SJSA1 (cell line): ENCODE data around the gene RGS4. TPM values are rescaled to one million over a fixed set of nuclear protein-coding genes. Genes with fewer than 3 reads are reported as not detected.
"Not testable (repeated sequence)": the region's sequence is repeated elsewhere in the genome, so short reads cannot be mapped to it uniquely, and the experiment has no call there.

Experiments
- DNase-seq, 2 experiments: peaks; one replicate each; pipeline ENCODE4 v3.0.0-alpha.2; 2015 to 2020; ENCODE audit warnings: low spot score in 2 of 2, low read depth in 1 of 2
- H3K27ac ChIP-seq: fragments of 250-450 bp; sonication (Bioruptor Pico); 2 replicates; pipeline ENCODE4 v1.5.1; 2020; ENCODE audit warnings: mild to moderate bottlenecking, moderate library complexity
- H3K27me3 ChIP-seq: fragments of 250-450 bp; sonication (Bioruptor Pico); replicated peaks from 2 replicates; pipeline ENCODE4 v1.5.1; 2020; ENCODE audit warnings: mild to moderate bottlenecking, moderate library complexity
- H3K36me3 ChIP-seq: fragments of 250-450 bp; sonication (Bioruptor Pico); 2 replicates; pipeline ENCODE4 v1.5.1; 2020; ENCODE audit warnings: mild to moderate bottlenecking
- H3K4me1 ChIP-seq: fragments of 250-450 bp; sonication (Bioruptor Pico); replicated peaks from 2 replicates; pipeline ENCODE4 v1.6.1; 2021; ENCODE audit warnings: mild to moderate bottlenecking
- H3K4me3 ChIP-seq: fragments of 250-450 bp; sonication (Bioruptor Pico); 2 replicates; pipeline ENCODE4 v1.5.1; 2020; ENCODE audit warnings: mild to moderate bottlenecking
- H3K9me3 ChIP-seq: fragments of 250-450 bp; sonication (Bioruptor Pico); replicated peaks from 2 replicates; pipeline ENCODE4 v1.5.1; 2020; ENCODE audit warnings: mild to moderate bottlenecking
- total RNA-seq: library from RNA; depleted of rRNA; stranded (reverse); fragments of >200 nt; shearing (Covaris generic); gene quantifications from 2 replicates; pipeline ENCODE4 v1.2.3, GENCODE V29; 2014

The RGS4 gene
- total RNA-seq, 1 experiment from 2014 or later = 5.4 TPM

DNA sequence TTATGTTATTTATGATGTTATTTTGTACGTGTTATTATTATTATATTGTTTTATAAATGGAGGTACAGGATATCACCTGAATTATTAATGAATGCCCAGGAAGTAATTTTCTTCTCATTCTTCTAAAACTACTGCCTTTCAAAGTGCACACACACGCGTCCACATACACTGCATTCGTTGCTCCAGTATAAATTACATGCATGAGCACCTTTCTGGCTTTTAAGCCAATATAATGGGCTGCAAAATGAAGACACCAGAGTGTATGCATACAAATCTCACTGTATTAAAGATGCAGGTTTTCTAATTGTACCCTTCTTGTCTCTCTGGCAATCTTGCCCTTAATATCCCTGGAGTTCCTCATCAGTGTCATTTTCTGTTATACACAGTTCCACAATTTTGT lies 6.9 kb downstream of the RGS4 start:
- H3K9me3 ChIP-seq = no peaks in the 10 kb centered on the region
- no peaks in the 10 kb centered on the region for H3K36me3 ChIP-seq
- no peak overlapping the region for H3K4me3 ChIP-seq
- H3K27me3 ChIP-seq = no peaks in the 10 kb centered on the region
- peaks cover 10% of the 10 kb centered on the region for H3K4me1 ChIP-seq
- no peak overlapping the region for H3K27ac ChIP-seq
- DNase-seq = no peak

DNA sequence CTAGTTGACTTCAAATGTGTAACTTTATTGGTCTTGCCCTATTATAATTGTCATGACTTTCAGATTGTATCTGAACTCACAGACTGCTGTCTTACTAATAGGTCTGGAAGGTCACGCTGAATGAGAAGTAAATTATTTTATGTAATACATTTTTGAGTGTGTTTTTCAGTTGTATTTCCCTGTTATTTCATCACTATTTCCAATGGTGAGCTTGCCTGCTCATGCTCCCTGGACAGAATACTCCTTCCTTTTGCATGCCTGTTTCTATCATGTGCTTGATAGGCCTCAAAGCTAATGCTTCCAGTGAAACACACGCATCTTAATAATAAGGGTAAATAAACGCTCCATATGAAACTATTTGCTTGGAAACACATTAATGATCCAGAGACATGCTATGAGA lies 7.3 kb downstream of the RGS4 start:
- no peak for DNase-seq
- H3K36me3 ChIP-seq = no peaks in the 10 kb centered on the region
- no peaks in the 10 kb centered on the region for H3K9me3 ChIP-seq
- no peak overlapping the region for H3K4me3 ChIP-seq
- H3K27ac ChIP-seq = no peak overlapping the region
- H3K27me3 ChIP-seq = no peaks in the 10 kb centered on the region
- peaks cover 10% of the 10 kb centered on the region for H3K4me1 ChIP-seq

GRCh38 chr1:163076981-163077761 lies 8.0 kb downstream of the RGS4 start:
- no peak for DNase-seq

GRCh38 chr1:163082971-163083370 lies 13.8 kb downstream of the RGS4 start:
- no peak overlapping the region for H3K27ac ChIP-seq
- no peaks in the 10 kb centered on the region for H3K27me3 ChIP-seq
- H3K4me3 ChIP-seq = no peak overlapping the region
- DNase-seq = no peak
- peaks cover 27% of the 10 kb centered on the region for H3K4me1 ChIP-seq
- H3K36me3 ChIP-seq = no peaks in the 10 kb centered on the region
- no peaks in the 10 kb centered on the region for H3K9me3 ChIP-seq

More at GRCh38 chr1:163076981-163077761, 8.0 kb downstream of the RGS4 start:
- Histone ChIP-seq H3K27me3 (no peaks in the 10 kb centered on the region), H3K9me3 (no peaks in the 10 kb centered on the region), H3K36me3 (no peaks in the 10 kb centered on the region), H3K27ac (no peak overlapping the region), H3K4me3 (no peak overlapping the region), H3K4me1 (peaks cover 6% of the 10 kb centered on the region)

DNA sequence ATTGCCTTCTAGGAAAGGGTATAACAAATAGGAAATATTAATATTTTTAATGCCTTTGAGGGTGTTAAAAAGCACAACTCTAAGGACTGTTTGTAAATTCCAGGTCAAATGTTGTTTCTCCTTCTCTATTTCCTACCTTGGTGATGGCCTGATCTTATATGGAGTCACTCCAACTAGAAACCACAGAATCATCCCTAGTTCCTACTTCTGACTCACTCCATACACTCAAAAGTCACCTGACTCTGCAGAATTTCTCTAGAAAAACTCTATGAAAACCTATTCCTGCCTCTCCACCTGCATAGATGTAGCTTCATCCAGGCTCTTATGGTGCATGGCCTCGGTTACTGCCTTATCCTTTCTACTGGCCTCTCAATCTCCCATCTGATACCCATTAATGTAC lies 14.5 kb downstream of the RGS4 start:
- DNase-seq = no peak
- Histone ChIP-seq H3K27me3 (no peaks in the 10 kb centered on the region), H3K36me3 (no peaks in the 10 kb centered on the region), H3K27ac (no peak overlapping the region), H3K4me1 (peaks cover 27% of the 10 kb centered on the region), H3K9me3 (no peaks in the 10 kb centered on the region), H3K4me3 (no peak overlapping the region)

- no peak for DNase-seq
- no peak overlapping the region for H3K4me3 ChIP-seq
- H3K27ac ChIP-seq = no peak overlapping the region
These were observed 15.2 kb downstream of the RGS4 start for GRCh38 chr1:163084330-163084729.

DNA sequence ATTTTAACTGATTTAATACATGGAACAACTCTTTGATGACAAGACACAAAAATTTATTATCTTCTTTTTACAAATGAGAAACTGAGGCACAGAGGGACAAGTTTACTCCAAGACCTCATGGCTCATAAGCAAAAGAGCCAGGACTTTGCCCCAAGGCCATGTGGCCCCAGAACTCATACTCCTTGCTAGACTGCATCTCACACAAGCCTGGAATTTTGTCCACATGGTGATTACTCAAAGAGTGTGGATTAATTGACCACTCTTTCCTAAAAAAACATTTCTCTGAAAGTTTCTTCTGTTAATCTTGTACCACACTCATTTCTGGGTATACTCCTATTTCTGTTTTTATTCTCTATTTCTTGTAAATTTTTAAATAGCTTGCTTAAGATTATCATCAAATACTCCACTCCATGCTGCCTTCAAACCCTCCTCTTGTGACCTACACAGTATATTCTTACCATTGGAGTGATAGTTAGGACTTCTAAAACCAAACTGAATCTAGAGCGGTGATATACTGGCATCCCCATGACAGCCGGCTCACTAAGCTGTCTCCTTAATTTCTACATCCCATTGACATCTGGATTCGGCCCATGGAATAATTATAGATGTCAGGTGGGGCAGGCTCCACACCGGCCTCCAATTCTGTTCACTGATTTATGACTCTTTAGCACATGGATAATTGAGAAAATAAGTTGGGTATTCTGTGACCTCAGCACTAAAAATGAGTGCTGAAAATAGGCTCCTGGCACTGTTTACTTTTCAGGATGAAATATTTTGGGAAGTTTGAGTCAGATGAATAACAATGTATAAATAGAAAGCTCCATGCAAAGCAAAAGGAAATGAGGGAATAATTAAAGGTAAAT lies 16.1 kb downstream of the RGS4 start:
- Histone ChIP-seq H3K9me3 (no peaks in the 10 kb centered on the region), H3K36me3 (no peaks in the 10 kb centered on the region), H3K27me3 (no peaks in the 10 kb centered on the region), H3K4me1 (peaks cover 27% of the 10 kb centered on the region), H3K27ac (no peak overlapping the region), H3K4me3 (no peak overlapping the region)
- DNase-seq = no peak

More at GRCh38 chr1:163084330-163084729, 15.2 kb downstream of the RGS4 start:
- Histone ChIP-seq H3K36me3 (no peaks in the 10 kb centered on the region), H3K9me3 (no peaks in the 10 kb centered on the region), H3K27me3 (no peaks in the 10 kb centered on the region), H3K4me1 (peaks cover 27% of the 10 kb centered on the region)

GRCh38 chr1:163085904-163086268 lies 16.7 kb downstream of the RGS4 start:
- Histone ChIP-seq H3K9me3 (no peaks in the 10 kb centered on the region), H3K27ac (no peak overlapping the region), H3K4me1 (peaks cover 30% of the 10 kb centered on the region), H3K27me3 (no peaks in the 10 kb centered on the region), H3K36me3 (no peaks in the 10 kb centered on the region), H3K4me3 (no peak overlapping the region)
- DNase-seq = no peak

DNA sequence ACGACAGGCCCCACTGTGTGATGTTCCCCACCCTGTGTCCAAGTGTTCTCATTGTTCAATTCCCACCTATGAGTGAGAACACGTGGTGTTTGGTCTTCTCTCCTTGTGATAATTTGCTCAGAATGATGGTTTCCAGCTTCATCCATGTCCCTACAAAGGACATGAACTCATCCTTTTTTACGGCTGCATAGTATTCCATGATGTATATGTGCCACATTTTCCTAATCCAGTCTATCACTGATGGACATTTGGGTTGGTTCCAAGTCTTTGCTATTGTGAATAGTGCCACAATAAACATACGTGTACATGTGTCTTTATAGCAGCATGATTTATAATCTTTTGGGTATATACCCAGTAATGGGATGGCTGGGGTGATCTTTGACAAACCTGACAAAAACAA lies 20.0 kb downstream of the RGS4 start:
- peaks cover 23% of the 10 kb centered on the region for H3K4me1 ChIP-seq
- not testable (repeated sequence) for H3K27me3 ChIP-seq, H3K27ac ChIP-seq, H3K9me3 ChIP-seq, H3K4me3 ChIP-seq, H3K36me3 ChIP-seq, DNase-seq

- Histone ChIP-seq H3K4me1 (peaks cover 13% of the 10 kb centered on the region), H3K36me3 (no peaks in the 10 kb centered on the region), H3K4me3 (no peak overlapping the region), H3K9me3 (no peaks in the 10 kb centered on the region), H3K27ac (no peak overlapping the region), H3K27me3 (no peaks in the 10 kb centered on the region; the same call in 1 of the 2 replicates)
- no peak for DNase-seq
These were observed 21.3 kb downstream of the RGS4 start for GRCh38 chr1:163090321-163090945.

DNA sequence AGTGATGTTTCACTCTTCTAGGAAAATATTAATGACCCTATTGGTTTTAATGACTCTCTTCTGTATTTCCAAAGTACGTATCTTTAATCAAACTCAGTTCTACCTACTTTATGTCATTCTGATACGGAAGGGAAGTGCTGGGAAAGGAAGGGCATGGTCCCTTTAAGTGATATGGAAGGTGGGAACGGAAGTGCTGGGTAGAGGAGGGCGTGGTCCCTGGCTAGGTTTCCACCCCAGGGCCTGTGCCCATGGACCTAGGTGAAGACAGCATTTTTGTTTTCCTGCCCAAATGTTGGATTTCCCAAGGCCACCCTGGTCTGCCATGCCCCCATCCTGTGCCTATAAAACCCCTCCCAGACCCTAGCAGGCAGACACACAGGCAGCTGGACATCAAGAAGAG lies 24.0 kb downstream of the RGS4 start:
- Histone ChIP-seq H3K4me3 (no peak overlapping the region), H3K9me3 (no peaks in the 10 kb centered on the region), H3K36me3 (no peaks in the 10 kb centered on the region), H3K27ac (no peak overlapping the region), H3K27me3 (no peaks in the 10 kb centered on the region; the same call in 1 of the 2 replicates), H3K4me1 (0 out of 2 replicates have a peak, but pooled peaks cover 3% of the 10 kb centered on the region)
- no peak for DNase-seq

DNA sequence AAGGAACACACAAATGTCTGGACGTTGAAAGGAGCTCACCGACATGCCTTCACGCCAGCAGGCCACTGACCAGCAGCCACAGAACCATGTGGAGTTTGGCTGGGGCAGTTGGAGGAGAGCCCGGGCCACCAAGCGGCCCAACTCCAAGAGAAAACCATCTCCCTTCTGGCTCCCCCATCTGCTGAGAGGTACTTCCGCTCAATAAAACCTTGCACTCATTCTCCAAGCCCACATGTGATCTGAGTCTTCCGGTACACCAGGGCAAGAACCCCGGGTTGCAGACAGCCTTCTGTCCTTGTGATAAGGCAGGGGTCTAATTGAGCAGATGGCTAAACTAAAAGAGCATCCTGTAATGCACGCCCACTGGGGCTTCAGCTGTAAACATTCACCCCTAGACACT lies 24.4 kb downstream of the RGS4 start:
- H3K27me3 ChIP-seq = no peaks in the 10 kb centered on the region; the same call in 1 of the 2 replicates
- 0 out of 2 replicates have a peak, but pooled peaks cover 3% of the 10 kb centered on the region for H3K4me1 ChIP-seq
- no peaks in the 10 kb centered on the region for H3K36me3 ChIP-seq
- no peak overlapping the region for H3K4me3 ChIP-seq
- no peak overlapping the region for H3K27ac ChIP-seq
- no peak for DNase-seq
- H3K9me3 ChIP-seq = no peaks in the 10 kb centered on the region

GRCh38 chr1:163094182-163094581 lies 25.0 kb downstream of the RGS4 start:
- H3K9me3 ChIP-seq = no peaks in the 10 kb centered on the region
- DNase-seq = no peak

More at GRCh38 chr1:163094182-163094581, 25.0 kb downstream of the RGS4 start:
- Histone ChIP-seq H3K4me3 (no peak overlapping the region), H3K27me3 (no peaks in the 10 kb centered on the region; the same call in 1 of the 2 replicates), H3K36me3 (no peaks in the 10 kb centered on the region), H3K4me1 (0 out of 2 replicates have a peak, but pooled peaks cover 3% of the 10 kb centered on the region), H3K27ac (no peak overlapping the region)
